ENCODE data around the gene CDK14.

GRCh38 chr7:90877201-90877600 is 281.1 kb downstream of the CDK14 start:
- no peak for TF ChIP-seq EZH2 (IDR thresholded peaks at IDR 0.05; ENCODE audit: borderline replicate concordance, control insufficient read depth, low read depth, low read length)
- TF ChIP-seq POLR2AphosphoS5 (IDR thresholded peaks at IDR 0.05; ENCODE audit: low read length), result no peak
- no peak for TF ChIP-seq ZBED1 (IDR thresholded peaks at IDR 0.05; ENCODE audit: borderline replicate concordance)
- no peak for TF ChIP-seq POLR2A (IDR thresholded peaks at IDR 0.05; ENCODE audit: low read depth, low read length)
- TF ChIP-seq CTCF (IDR thresholded peaks at IDR 0.05 in 2 of 3, conservative IDR thresholded peaks at IDR 0.05 in 1 of 3; ENCODE audit: control insufficient read depth in 2 of 3, extremely low read depth in 1 of 3, insufficient read depth in 1 of 3, low read depth in 3 of 3, low read length in 3 of 3), result no peak
- TF ChIP-seq SP1 (IDR thresholded peaks at IDR 0.05; ENCODE audit: low read depth, low read length), result no peak
- TF ChIP-seq HDAC2 (IDR thresholded peaks at IDR 0.05), result no peak
- no peak for TF ChIP-seq HSF1 (IDR thresholded peaks at IDR 0.05; ENCODE audit: low read depth, low read length)
- peak; percentile 63; the same call in 1 of the 2 replicates for TF ChIP-seq NFIC (IDR thresholded peaks at IDR 0.05; ENCODE audit: low read depth, low read length)
- no peak for TF ChIP-seq GABPA (IDR thresholded peaks at IDR 0.05; ENCODE audit: low read depth)
- TF ChIP-seq EP300 (IDR thresholded peaks at IDR 0.05; ENCODE audit: borderline replicate concordance in 1 of 2, control insufficient read depth in 1 of 2, low read depth in 2 of 2, low read length in 2 of 2), result peak in 1 of 2 experiments; percentile 66; a peak in 1 of 4 replicates
- no peak for TF ChIP-seq CHD1 (IDR thresholded peaks at IDR 0.05; ENCODE audit: low read depth, low read length)
- TF ChIP-seq E2F4 (IDR thresholded peaks at IDR 0.05; ENCODE audit: low read depth, low read length), result no peak
- TF ChIP-seq CEBPB (IDR thresholded peaks at IDR 0.05; ENCODE audit: borderline replicate concordance in 1 of 2, low read depth in 2 of 2, low read length in 2 of 2), result no peak

Measured in GM12878 (cell line).